WTC11 (cell line): ENCODE measurements around the gene WWP2. TPM values are rescaled to one million over a fixed set of nuclear protein-coding genes. Genes with fewer than 3 reads are reported as not detected.
A peak's percentile ranks its signal among the peaks of the same experiment; 100 is the strongest.

Source experiments
- ATAC-seq: fragments of 200-7000 bp; cut with Tn5 transposase; 2 replicates; pipeline ENCODE4 v1.10.0; 2021; ENCODE audit warnings: mild to moderate bottlenecking, moderate library complexity
- CTCF ChIA-PET: fragments of 300-600 bp; sonication (Branson Sonifier 250); formaldehyde crosslinking; loops from one replicate; lab custom pipeline; 2021; ENCODE audit warnings: antibody characterized with exemption; lab: Charles Lee
- POLR2A ChIA-PET: fragments of 350-600 bp; sonication (Branson Sonifier 250); formaldehyde crosslinking; loops from one replicate; lab custom pipeline; 2021; ENCODE audit warnings: antibody characterized with exemption; lab: Charles Lee
- DNase-seq: peaks from one replicate; pipeline ENCODE4 v3.0.0; 2021; ENCODE audit warnings: low spot score
- H3K27ac Mint-ChIP-seq: 2 replicates; pipeline ENCODE4 v1.8.0; 2021; ENCODE audit warnings: mixed read lengths
- H3K27me3 Mint-ChIP-seq: 2 replicates; pipeline ENCODE4 v1.8.0; 2021; ENCODE audit warnings: low read depth, mild to moderate bottlenecking, moderate library complexity, mixed read lengths
- H3K36me3 Mint-ChIP-seq: 2 replicates; pipeline ENCODE4 v1.8.0; 2021; ENCODE audit warnings: mixed read lengths
- H3K4me1 Mint-ChIP-seq: 2 replicates; pipeline ENCODE4 v1.8.0; 2022; ENCODE audit warnings: mixed read lengths
- H3K4me3 Mint-ChIP-seq: 2 replicates; pipeline ENCODE4 v1.8.0; 2021; ENCODE audit warnings: mild to moderate bottlenecking, moderate library complexity, mixed read lengths
- H3K9me3 Mint-ChIP-seq: 2 replicates; pipeline ENCODE4 v1.8.0; 2021; ENCODE audit warnings: mixed read lengths
- AR ChIP-seq: fragments of 250-450 bp; sonication (Bioruptor Pico); IDR thresholded peaks from 2 replicates; pipeline ENCODE4 v1.9.0; 2021; ENCODE audit warnings: mild to moderate bottlenecking
- ATF3 ChIP-seq: sonication (generic); formaldehyde crosslinking; conservative IDR thresholded peaks from 2 replicates; pipeline ENCODE4 v1.8.1; 2022; ENCODE audit warnings: mild to moderate bottlenecking, missing genetic modification reagents
- ATF6 ChIP-seq: sonication (generic); formaldehyde crosslinking; IDR thresholded peaks from 2 replicates; pipeline ENCODE4 v1.8.1; 2023; ENCODE audit warnings: mild to moderate bottlenecking, missing genetic modification reagents
- E2F1 ChIP-seq: sonication (generic); formaldehyde crosslinking; IDR thresholded peaks from 2 replicates; pipeline ENCODE4 v1.8.0; 2022; ENCODE audit warnings: mild to moderate bottlenecking, missing genetic modification reagents
- ESRRA ChIP-seq: sonication (generic); formaldehyde crosslinking; IDR thresholded peaks from 2 replicates; pipeline ENCODE4 v1.8.1; 2022; ENCODE audit warnings: mild to moderate bottlenecking, missing genetic modification reagents, borderline replicate concordance
- ETV6 ChIP-seq: sonication (generic); formaldehyde crosslinking; IDR thresholded peaks from 2 replicates; pipeline ENCODE4 v1.8.1; 2022; ENCODE audit warnings: mild to moderate bottlenecking, missing genetic modification reagents
- KAT7 ChIP-seq: sonication (generic); formaldehyde crosslinking; IDR thresholded peaks from 2 replicates; pipeline ENCODE4 v1.8.1; 2023; ENCODE audit warnings: missing genetic modification reagents, mild to moderate bottlenecking, borderline replicate concordance
- MLX ChIP-seq: sonication (generic); formaldehyde crosslinking; IDR thresholded peaks from 2 replicates; pipeline ENCODE4 v1.8.1; 2023; ENCODE audit warnings: mild to moderate bottlenecking, missing genetic modification reagents, moderate library complexity
- NR2C2 ChIP-seq: sonication (generic); formaldehyde crosslinking; IDR thresholded peaks from 2 replicates; pipeline ENCODE4 v1.8.0; 2022; ENCODE audit warnings: mild to moderate bottlenecking, missing genetic modification reagents
- NR3C1 ChIP-seq: sonication (generic); formaldehyde crosslinking; conservative IDR thresholded peaks from 2 replicates; pipeline ENCODE4 v1.8.1; 2023; ENCODE audit warnings: low read depth, mild to moderate bottlenecking, missing genetic modification reagents
- OVOL2 ChIP-seq: fragments of 250-450 bp; sonication (Bioruptor Pico); IDR thresholded peaks from 2 replicates; pipeline ENCODE4 v1.9.0; 2021; ENCODE audit warnings: mild to moderate bottlenecking, borderline replicate concordance
- PRRX2 ChIP-seq: fragments of 250-450 bp; sonication (Bioruptor Pico); IDR thresholded peaks from 2 replicates; pipeline ENCODE4 v1.8.0; 2021; ENCODE audit warnings: mild to moderate bottlenecking
- RORB ChIP-seq: fragments of 250-450 bp; sonication (Bioruptor Pico); IDR thresholded peaks from 2 replicates; pipeline ENCODE4 v1.9.0; 2021; ENCODE audit warnings: mild to moderate bottlenecking
- SMAD4 ChIP-seq: sonication (generic); formaldehyde crosslinking; IDR thresholded peaks from 2 replicates; pipeline ENCODE4 v1.8.0; 2022; ENCODE audit warnings: mild to moderate bottlenecking, missing genetic modification reagents
- TP53 ChIP-seq: sonication (generic); formaldehyde crosslinking; IDR thresholded peaks from 2 replicates; pipeline ENCODE4 v1.8.1; 2023; ENCODE audit warnings: mild to moderate bottlenecking, missing genetic modification reagents
- USF1 ChIP-seq: sonication (generic); formaldehyde crosslinking; IDR thresholded peaks from 2 replicates; pipeline ENCODE4 v1.8.0; 2022; ENCODE audit warnings: mild to moderate bottlenecking, missing genetic modification reagents
- ZMAT4 ChIP-seq: fragments of 250-450 bp; sonication (Bioruptor Pico); IDR thresholded peaks from 2 replicates; pipeline ENCODE4 v1.9.0; 2021; ENCODE audit warnings: mild to moderate bottlenecking
- ZNF138 ChIP-seq: sonication (generic); formaldehyde crosslinking; conservative IDR thresholded peaks from 2 replicates; pipeline ENCODE4 v1.8.1; 2022; ENCODE audit warnings: mild to moderate bottlenecking, moderate library complexity, missing genetic modification reagents
- ZNF263 ChIP-seq: sonication (generic); formaldehyde crosslinking; IDR thresholded peaks from 2 replicates; pipeline ENCODE4 v1.8.1; 2022; ENCODE audit warnings: low read depth, mild to moderate bottlenecking, moderate library complexity, missing genetic modification reagents
- ZNF281 ChIP-seq: sonication (generic); formaldehyde crosslinking; IDR thresholded peaks from 2 replicates; pipeline ENCODE4 v1.8.0; 2023; ENCODE audit warnings: mild to moderate bottlenecking, missing genetic modification reagents
- ZNF416 ChIP-seq: fragments of 250-450 bp; sonication (Bioruptor Pico); IDR thresholded peaks from 2 replicates; pipeline ENCODE4 v1.9.0; 2021; ENCODE audit warnings: mild to moderate bottlenecking, inconsistent platforms
- ZNF423 ChIP-seq: fragments of 250-450 bp; sonication (Bioruptor Pico); IDR thresholded peaks from 2 replicates; pipeline ENCODE4 v2.1.2; 2022; ENCODE audit warnings: mild to moderate bottlenecking, moderate library complexity
- ZNF532 ChIP-seq: fragments of 250-450 bp; sonication (Bioruptor Pico); IDR thresholded peaks from 2 replicates; pipeline ENCODE4 v1.9.0; 2021; ENCODE audit warnings: mild to moderate bottlenecking, borderline replicate concordance
- total RNA-seq: library from RNA; stranded (reverse); gene quantifications from 3 replicates; pipeline ENCODE4 v1.2.3, GENCODE V29; 2021

The WWP2 gene
- total RNA-seq, 1 experiment from 2014 or later: 39.1 TPM

GRCh38 chr16:69925311-69925710 lies 163.2 kb downstream of the WWP2 start (continued):
- TF ChIP-seq NR2C2 (CRISPR knock-in tag) (no peak), TP53 (CRISPR knock-in tag) (no peak), AR (no peak), ETV6 (CRISPR knock-in tag) (no peak), KAT7 (no peak), USF1 (CRISPR knock-in tag) (no peak), ZNF423 (CRISPR knock-in tag) (no peak), ZNF138 (CRISPR knock-in tag) (no peak), ATF6 (CRISPR knock-in tag) (no peak), NR3C1 (CRISPR knock-in tag) (no peak)

- peak overlapping the region; percentile 77; the same call in 1 of the 2 replicates for H3K27ac Mint-ChIP-seq
- no peaks in the 10 kb centered on the region for H3K9me3 Mint-ChIP-seq
- H3K36me3 Mint-ChIP-seq: peaks cover 3% of the 10 kb centered on the region
- peaks cover 31% of the 10 kb centered on the region for H3K4me1 Mint-ChIP-seq
- ChIA-PET CTCF (interaction anchor here (1.9 kb wide), 1 partner anchor 131 kb away, joined by 5 read pairs; no protein-coding TSS in a partner anchor), POLR2A (no interaction called here)
- H3K27me3 Mint-ChIP-seq: no peaks in the 10 kb centered on the region
- no peak overlapping the region for H3K4me3 Mint-ChIP-seq
- ATAC-seq (no peak), DNase-seq (no peak)
- TF ChIP-seq OVOL2 (CRISPR knock-in tag): no peak
- TF ChIP-seq MLX (CRISPR knock-in tag): no peak
- no peak for TF ChIP-seq ZNF281 (CRISPR knock-in tag)
- no peak for TF ChIP-seq E2F1
- TF ChIP-seq ATF3 (CRISPR knock-in tag): no peak
- no peak for TF ChIP-seq SMAD4 (CRISPR knock-in tag)
- TF ChIP-seq ZNF416 (CRISPR knock-in tag): no peak
- no peak for TF ChIP-seq RORB (CRISPR knock-in tag)
- no peak for TF ChIP-seq ZNF263 (CRISPR knock-in tag)
- TF ChIP-seq ESRRA: no peak
- TF ChIP-seq PRRX2 (CRISPR knock-in tag): no peak
- no peak for TF ChIP-seq ZNF532 (CRISPR knock-in tag)
- no peak for TF ChIP-seq ZMAT4 (CRISPR knock-in tag)
Measured at GRCh38 chr16:69926241-69926640, 164.1 kb downstream of the WWP2 start.
